HCT116 (cell line): Measurements from ENCODE around the gene HAP1.

Experiments used
- ATF3 ChIP-seq: IDR thresholded peaks from 2 replicates; pipeline ENCODE4 v1.6.1; 2012
- CEBPB ChIP-seq: IDR thresholded peaks from 2 replicates; pipeline ENCODE4 v1.6.1; 2012; ENCODE audit warnings: low read depth
- CTCF ChIP-seq, 3 experiments: fragments of 200-600 bp in 1 of 3; sonication (generic) in 1 of 3; IDR thresholded peaks in 2 of 3; conservative IDR thresholded peaks in 1 of 3; 2 replicates each; pipeline ENCODE4 v1.5.1; 2012 to 2017; ENCODE audit warnings: low read depth in 2 of 3, low read length in 2 of 3, antibody characterized with exemption in 1 of 3, borderline replicate concordance in 1 of 3, control low read depth in 1 of 3, mild to moderate bottlenecking in 1 of 3, mixed read lengths in 1 of 3, mixed run types in 1 of 3, moderate library complexity in 1 of 3; ENCODE audit not compliant: insufficient read depth in 1 of 3
- EZH2 ChIP-seq: fragments of 200-600 bp; sonication (generic); IDR thresholded peaks from 2 replicates; pipeline ENCODE4 v1.6.1; 2017; ENCODE audit warnings: antibody characterized with exemption, mixed run types
- EZH2phosphoT487 ChIP-seq: fragments of 200-600 bp; IDR thresholded peaks from 2 replicates; pipeline ENCODE4 v1.6.1; 2018; ENCODE audit warnings: antibody characterized with exemption, borderline replicate concordance
- JUND ChIP-seq: IDR thresholded peaks from 2 replicates; pipeline ENCODE4 v1.6.1; 2012
- POLR2AphosphoS5 ChIP-seq: IDR thresholded peaks from 2 replicates; pipeline ENCODE4 v1.6.1; 2011; ENCODE audit warnings: mild to moderate bottlenecking, low read depth, low read length, moderate library complexity
- SRF ChIP-seq: IDR thresholded peaks from 2 replicates; pipeline ENCODE4 v1.6.1; 2012; ENCODE audit warnings: low read depth

- TF ChIP-seq CTCF (IDR thresholded peaks at IDR 0.05 in 2 of 3, conservative IDR thresholded peaks at IDR 0.05 in 1 of 3; ENCODE audit: borderline replicate concordance in 1 of 3, insufficient read depth in 1 of 3, low read depth in 2 of 3, low read length in 2 of 3) (no peak), EZH2phosphoT487 (no peak), JUND (no peak), POLR2AphosphoS5 (no peak), SRF (no peak), CEBPB (no peak), EZH2 (no peak), ATF3 (no peak)
These were observed 2.6 kb downstream of the HAP1 start for GRCh38 chr17:41731836-41732235.
